NCI-H2029 (cell line): ENCODE measurements around the gene EXOC1.
"Not testable (repeated sequence)": the region's sequence is repeated elsewhere in the genome, so short reads cannot be mapped to it uniquely, and the experiment has no call there.

Experiments
- DNase-seq: peaks from one replicate; lab custom pipeline; 2025; lab: John Stamatoyannopoulos, UW

The EXOC1 gene

GRCh38 chr4:55853484-55854046 is at the start of gene EXOC1:
TSS of gene EXOC1 (plus strand) at chr4:55853648. CDS start at chr4:55858324, 4,676 bp downstream.
- DNase-seq, result peak; percentile 94

DNA sequence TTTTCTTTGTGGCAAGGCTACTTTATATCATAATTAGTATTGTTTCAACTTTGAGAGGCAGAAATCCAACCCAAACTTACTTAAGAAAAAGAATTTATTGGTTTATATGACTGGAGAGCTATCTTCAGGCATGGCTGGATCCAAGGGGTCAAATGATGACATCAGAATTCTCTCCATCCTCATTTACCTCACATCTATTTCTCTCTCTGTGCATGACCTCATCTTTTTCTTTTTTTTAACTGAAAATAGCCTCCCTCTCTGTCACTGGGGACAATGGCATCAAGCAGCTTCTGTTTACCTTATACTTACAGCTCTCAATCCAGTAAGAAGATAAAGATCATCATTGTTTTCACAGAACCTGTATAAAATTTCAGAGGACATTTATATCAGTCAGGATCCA is 45.9 kb upstream of the EXOC1 start:
- no peak for DNase-seq

- DNase-seq, result no peak
Measured at GRCh38 chr4:55808186-55808585, 45.3 kb upstream of the EXOC1 start.

GRCh38 chr4:55808632-55809031 is 44.8 kb upstream of the EXOC1 start:
- DNase-seq, result no peak

DNA sequence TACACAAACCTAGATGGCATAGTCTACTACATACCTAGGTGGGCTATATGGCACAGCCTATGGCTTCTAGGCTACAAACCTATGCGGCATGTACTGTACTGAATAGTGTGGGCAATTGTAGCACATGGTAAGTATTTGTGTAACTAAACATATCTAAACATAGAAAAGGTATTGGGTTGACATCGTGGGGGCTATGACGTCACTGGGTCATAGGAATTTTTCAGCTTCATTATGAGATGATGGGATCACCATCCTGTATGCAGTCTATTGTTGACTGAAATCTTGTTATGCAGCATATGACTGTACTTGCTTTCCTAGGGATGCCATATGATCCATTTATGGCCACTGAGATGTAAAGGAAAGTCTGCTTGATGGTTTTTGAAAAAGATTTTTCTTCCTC is 35.8 kb upstream of the EXOC1 start:
- no peak for DNase-seq

GRCh38 chr4:55819634-55820033 is 33.8 kb upstream of the EXOC1 start, which contains the start of gene EXOC1L:
TSS of gene EXOC1L (plus strand) at chr4:55819790. CDS start at chr4:55820027, 237 bp downstream.
- no peak for DNase-seq

DNA sequence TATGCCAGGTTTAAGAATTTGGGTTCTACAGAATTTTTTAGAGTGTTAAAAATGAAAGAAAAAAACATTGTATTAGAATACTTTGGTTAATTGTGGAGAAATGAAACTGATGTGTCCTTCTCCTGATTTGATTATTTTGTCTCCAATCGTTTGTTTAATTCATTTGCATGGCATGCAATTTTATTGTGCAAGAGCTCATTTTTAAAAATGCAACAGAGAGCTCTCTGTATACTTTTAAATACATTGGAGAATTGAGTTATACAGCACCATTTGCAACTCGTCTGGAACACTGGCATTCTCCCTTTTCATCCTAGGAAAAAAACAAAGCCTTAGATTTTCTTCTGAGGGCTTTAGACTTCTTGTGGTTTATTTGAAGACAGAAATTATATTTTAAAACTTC is 33.2 kb upstream of the EXOC1 start:
- no peak for DNase-seq

GRCh38 chr4:55822329-55822728 is 31.1 kb upstream of the EXOC1 start:
- DNase-seq, result no peak

DNA sequence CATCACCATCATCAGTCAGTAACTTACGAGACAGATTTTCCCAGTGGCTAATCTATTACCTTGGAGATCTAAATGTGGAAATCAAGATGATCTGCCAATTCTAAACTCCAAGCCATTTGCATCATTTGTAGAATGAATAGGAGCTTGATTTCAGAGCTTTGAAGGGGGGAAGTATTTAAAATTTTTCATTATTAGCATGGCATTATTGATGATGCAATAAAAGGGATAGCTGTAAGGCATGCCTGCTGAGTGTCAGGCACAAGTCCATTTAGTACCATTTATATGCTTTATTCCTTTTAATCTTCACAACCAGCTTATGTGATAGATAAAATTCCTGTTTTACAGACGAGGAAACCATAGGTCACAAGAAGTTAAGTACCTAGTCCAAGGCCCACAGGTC is 28.6 kb upstream of the EXOC1 start:
- DNase-seq, result no peak

GRCh38 chr4:55826986-55827385 is 26.5 kb upstream of the EXOC1 start:
- no peak for DNase-seq

GRCh38 chr4:55827582-55827981 is 25.9 kb upstream of the EXOC1 start:
- no peak for DNase-seq

DNA sequence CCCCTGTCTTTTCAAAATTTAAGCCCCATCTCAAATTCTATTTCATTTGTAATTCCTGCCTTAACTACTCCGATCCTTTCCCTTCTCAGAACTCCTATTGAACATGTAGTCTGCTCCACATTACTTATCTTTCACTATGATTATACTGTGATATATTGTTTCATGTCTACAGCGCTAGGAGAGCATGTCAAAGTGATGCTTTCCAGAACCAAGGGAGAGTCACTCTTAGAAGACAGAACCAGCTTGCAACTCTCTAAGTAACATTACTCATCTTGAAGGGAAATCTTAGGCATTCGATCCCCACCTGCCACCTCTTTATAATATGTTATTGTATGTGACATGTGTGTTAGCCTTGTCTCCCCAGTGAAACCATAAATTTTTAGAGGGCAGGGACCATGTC is 23.4 kb upstream of the EXOC1 start:
- DNase-seq, result no peak

- DNase-seq, result no peak
Measured at GRCh38 chr4:55830716-55831115, 22.7 kb upstream of the EXOC1 start.

GRCh38 chr4:55834086-55834795 is 19.2 kb upstream of the EXOC1 start:
- DNase-seq, result no peak

GRCh38 chr4:55837903-55838302 is 15.5 kb upstream of the EXOC1 start:
- DNase-seq, result no peak

- no peak for DNase-seq
Measured at GRCh38 chr4:55838356-55838755, 15.1 kb upstream of the EXOC1 start.

DNA sequence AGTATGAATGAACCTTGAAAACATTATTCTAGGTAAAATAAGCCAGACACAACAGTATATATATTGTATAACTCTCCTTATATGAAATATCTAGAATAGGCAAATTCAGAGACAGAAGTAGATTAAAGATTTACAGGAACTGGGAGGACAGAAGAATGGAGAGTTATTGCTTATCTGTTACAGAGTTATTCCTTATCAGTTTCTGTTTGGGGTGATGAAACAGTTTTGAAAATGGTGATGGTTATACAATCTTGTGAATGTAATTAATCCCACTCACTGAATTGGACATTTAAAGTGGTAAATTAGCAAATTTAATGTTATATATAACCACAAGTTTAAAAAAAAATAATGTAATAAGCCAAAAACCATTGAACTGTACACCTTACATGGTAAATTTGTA is 14.5 kb upstream of the EXOC1 start:
- no peak for DNase-seq

- DNase-seq, result no peak
Measured at GRCh38 chr4:55840956-55841355, 12.5 kb upstream of the EXOC1 start.

DNA sequence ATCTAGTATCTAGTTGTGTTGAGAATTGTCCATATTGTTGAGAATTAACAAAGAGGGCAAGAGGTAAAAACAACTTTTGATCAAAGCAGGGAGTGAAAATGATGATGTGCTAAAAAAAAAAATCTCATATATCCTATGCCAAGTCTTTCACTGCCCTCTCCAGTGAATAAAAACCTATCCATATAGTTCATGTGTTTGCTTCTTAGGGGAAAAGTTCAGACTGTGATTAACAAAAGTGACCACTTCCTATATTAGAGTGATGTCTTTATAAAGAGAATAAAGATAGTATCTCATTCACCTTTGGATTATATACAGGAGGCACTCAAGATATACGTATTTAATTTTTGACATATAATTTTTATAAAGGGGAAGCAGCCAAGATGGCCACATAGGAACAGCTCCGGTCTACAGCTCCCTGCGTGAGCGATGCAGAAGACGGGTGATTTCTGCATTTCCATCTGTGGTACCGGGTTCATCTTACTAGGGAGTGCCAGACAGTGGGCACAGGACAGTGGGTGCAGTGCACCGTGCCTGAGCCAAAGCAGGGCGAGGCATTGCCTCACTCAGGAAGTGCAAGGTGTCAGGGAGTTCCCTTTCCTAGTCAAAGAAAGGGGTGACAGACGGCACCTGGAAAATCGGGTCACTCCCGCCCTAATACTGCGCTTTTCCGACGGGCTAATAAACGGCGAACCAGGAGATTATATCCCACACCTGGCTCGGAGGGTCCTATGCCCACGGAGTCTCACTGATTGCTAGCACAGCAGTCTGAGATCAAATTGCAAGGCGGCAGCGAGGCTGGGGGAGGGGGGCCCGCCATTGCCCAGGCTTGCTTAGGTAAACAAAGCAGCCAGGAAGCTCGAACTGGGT is 11.8 kb upstream of the EXOC1 start:
- DNase-seq, result peak; percentile 7

GRCh38 chr4:55842312-55842711 is 11.1 kb upstream of the EXOC1 start:
- DNase-seq, result not testable (repeated sequence)

DNA sequence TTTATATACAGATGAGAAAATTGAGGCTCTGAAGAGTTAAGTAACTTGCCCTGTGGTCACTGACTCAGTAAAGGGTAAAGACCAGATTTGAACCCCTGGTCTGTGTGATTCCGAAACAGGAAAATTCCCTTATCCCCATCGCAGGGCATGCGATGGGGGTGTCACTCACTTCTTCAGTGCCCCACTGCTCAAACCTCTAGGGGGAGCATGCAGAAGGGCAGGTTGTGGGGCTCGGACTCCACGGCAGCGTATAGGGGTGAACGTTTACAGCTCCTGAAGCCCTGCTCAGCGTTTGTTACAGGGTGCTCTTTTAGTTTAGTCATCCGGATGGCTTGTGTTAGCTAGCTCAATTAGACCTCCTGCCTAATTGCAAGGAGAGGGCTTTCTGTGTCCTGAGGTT is 3.7 kb upstream of the EXOC1 start:
- DNase-seq, result no peak

- DNase-seq, result no peak
Measured at GRCh38 chr4:55851885-55852284, 1.6 kb upstream of the EXOC1 start.

GRCh38 chr4:55854129-55854528 is 681 bp downstream of the EXOC1 start:
- DNase-seq, result no peak
